NCI-H128 (cell line): ENCODE measurements around the gene NPPB.
A peak's percentile ranks its signal among the peaks of the same experiment; 100 is the strongest.

ENCODE experiments used
- DNase-seq: peaks from one replicate; lab custom pipeline; 2025; ENCODE audit not compliant: unreplicated experiment; lab: John Stamatoyannopoulos, UW

NPPB gene

GRCh38 chr1:11858968-11859871 is 475 bp upstream of the NPPB start:
- DNase-seq, result no peak

- DNase-seq, result no peak
Measured at GRCh38 chr1:11858158-11858557, 587 bp downstream of the NPPB start.

GRCh38 chr1:11857164-11857851 is 1.4 kb downstream of the NPPB start:
- no peak for DNase-seq

GRCh38 chr1:11856698-11857097 is 2.0 kb downstream of the NPPB start:
- DNase-seq, result no peak

- no peak for DNase-seq
Measured at GRCh38 chr1:11855430-11855829, 3.3 kb downstream of the NPPB start.

GRCh38 chr1:11854519-11854918 is 4.2 kb downstream of the NPPB start:
- DNase-seq, result no peak

- DNase-seq, result no peak
Measured at GRCh38 chr1:11851180-11851579, 7.6 kb downstream of the NPPB start.

- no peak for DNase-seq
Measured at GRCh38 chr1:11850156-11850555, 8.6 kb downstream of the NPPB start.

- no peak for DNase-seq
Measured at GRCh38 chr1:11848373-11848700, 10.4 kb downstream of the NPPB start.

GRCh38 chr1:11847667-11848372 is 10.9 kb downstream of the NPPB start, which contains the start of gene NPPA:
Gene NPPA (minus strand): TSS chr1:11847783. CDS start chr1:11847684, 99 bp downstream.
- peak; percentile 88 for DNase-seq

GRCh38 chr1:11845641-11846335 is 13.0 kb downstream of the NPPB start:
- no peak for DNase-seq

GRCh38 chr1:11842154-11843041 is 16.3 kb downstream of the NPPB start:
- DNase-seq, result no peak

GRCh38 chr1:11841245-11842153 is 17.2 kb downstream of the NPPB start:
- DNase-seq, result no peak

GRCh38 chr1:11839727-11840705 is 18.7 kb downstream of the NPPB start:
- no peak for DNase-seq

GRCh38 chr1:11838349-11839272 is 20.1 kb downstream of the NPPB start:
- DNase-seq, result peak; percentile 48

GRCh38 chr1:11837767-11838348 is 20.9 kb downstream of the NPPB start:
- DNase-seq, result no peak
